Activated T-helper 1 cell treated with anti-CD3 and anti-CD28 coated beads, Interleukin-2, amount 50 U/mL, for 16 hours (primary cell): ENCODE measurements around the gene PLAU.
A peak's percentile ranks its signal among the peaks of the same experiment; 100 is the strongest.
"Not testable (repeated sequence)": the region's sequence is repeated elsewhere in the genome, so short reads cannot be mapped to it uniquely, and the experiment has no call there.

Source experiments
- DNase-seq, 2 donors: peaks; one replicate each; pipeline ENCODE4 v3.0.0-alpha.2; 2020; ENCODE audit warnings: low read depth in 1 of 2, low spot score in 1 of 2

Gene PLAU

DNA sequence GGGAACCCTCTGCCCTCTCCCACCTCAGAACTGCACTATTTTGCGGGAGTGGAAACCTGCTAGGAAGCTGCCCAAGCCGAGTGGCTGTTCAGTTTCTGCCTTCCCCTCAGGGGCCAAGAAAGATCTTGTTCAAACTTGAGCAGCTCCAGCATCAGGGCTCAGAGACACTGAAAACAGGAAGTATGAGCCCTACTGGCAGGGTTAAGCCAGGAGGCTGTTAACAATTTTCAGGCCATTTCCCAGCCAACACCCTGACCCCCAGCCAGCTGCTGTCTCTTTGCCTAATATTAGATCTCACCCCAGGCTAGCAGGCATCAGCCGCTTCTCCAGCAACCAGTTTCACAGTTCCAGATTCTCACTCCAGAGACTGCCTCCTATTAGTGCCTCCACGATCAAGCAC lies 9.2 kb downstream of the PLAU start:
- DNase-seq, result no peak

DNA sequence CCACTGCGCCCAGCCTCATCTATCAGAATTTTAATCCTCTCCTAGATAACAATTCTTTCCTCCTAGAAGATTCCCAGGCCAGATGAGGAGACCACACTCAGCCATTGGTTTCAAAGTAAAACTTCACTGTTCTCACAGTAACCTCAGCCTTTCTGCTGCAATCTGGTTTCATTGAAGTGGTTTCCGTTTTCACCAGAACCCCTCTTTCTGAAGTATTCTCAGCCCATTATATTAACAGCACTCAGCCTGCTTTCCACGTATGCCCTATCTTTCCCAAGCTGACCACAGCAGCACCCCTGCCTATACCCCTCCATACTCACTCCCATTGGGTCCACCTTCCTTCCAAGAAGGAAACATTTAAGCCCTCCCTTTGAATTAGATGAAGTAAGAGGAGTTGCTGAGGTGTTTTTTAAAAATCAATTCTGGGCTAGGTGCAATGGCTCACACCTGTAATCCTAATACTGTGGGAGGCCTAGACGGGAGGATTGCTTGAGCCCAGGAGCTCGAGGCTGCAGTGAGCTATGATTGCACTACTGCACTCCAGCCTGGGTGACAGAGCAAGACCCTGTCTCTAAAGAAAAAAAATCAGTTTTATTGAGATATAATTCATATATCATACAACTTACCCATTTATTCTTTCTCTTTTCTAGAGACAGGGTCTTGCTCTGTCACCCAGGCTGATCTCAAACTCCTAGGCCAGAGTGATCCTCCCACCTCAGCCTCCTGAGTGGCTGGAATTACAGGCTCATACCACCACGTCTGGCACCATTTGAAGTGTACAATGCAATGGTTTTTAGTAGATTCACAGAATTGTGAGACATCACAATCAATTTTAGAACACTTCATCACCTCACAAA lies 11.3 kb downstream of the PLAU start:
- DNase-seq, result no peak

DNA sequence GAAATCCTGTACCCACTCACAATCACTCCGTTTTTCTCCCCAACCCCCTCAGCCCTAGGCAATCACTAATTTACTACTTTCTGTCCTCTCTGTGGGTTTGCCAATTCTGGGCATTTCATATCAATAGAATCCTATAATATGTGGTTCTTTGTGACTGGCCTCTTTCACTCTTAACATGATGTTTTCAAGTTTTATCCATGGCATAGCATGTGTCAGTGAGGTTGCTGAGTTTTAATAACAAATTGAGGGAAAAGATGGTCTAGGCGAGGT lies 11.9 kb downstream of the PLAU start:
- no peak for DNase-seq

DNA sequence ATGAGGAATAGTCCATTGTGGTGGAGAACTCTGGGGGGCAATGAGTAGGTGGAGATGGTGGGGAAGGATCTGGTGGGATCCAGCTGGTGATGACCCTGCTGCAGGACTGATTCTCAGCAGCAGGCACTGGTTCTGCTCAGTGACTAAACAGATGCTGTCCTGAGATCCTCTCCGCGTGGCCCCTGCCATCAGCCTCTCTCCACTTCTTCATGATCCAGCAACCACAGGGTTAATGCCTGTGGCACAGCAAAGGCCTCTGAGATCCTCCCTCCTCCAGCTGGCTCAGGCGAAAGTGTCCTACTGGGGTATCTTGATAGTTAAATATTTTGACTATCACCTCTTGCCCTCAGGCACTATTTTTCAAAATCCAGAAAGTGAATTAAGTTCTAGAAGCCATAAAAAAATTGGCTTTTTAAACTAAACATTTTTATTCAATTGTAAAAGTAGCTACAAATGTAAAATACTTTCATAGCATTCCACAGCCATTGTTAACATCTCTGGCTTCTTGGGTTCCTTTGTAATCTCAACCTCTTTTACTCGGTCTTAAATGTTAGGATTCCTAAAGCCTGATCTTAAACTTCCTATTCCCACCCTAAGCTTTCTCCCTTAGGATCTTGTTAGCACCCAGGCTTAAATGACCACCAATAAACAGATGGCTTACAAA lies 13.1 kb downstream of the PLAU start:
- DNase-seq, result no peak

DNA sequence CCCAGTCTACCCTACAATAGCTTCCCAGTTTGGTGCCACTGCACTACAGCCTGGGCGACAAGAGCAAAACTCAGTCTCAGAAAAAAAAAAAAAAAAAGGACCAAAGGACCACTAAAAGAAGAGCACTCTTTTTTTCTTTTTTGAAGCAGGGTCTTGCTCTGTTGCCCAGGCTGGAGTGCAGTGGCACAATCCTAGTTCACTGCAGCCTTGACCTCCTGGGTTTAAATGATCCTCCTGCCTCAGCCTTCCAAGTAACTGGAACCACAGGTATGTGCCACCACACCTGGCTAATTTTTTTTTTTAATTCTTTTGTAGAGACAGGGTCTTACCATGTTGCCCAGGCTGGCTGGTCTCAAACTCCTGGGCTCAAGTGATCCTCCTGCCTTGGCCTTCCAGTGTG lies 14.0 kb downstream of the PLAU start:
- DNase-seq, result no peak

DNA sequence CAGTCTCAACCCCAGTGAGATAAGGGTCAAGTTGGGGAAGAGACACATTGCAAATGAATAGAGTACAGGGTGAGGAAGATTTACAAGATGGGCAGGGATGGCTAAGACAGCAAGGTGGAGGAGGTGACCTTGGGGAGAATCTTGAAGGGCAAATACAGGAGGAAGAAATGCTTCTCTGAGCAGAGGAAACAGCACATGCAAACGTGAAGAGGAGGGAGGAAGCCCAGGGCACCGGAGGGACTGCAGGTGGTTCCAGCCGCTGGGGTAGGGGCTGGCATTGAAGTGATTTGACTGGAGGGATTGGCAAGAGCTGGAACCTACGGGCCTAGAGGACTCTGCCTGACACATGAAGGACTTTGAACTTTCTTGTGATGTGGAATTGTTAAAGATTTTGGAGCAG lies 14.6 kb downstream of the PLAU start:
- no peak for DNase-seq

DNA sequence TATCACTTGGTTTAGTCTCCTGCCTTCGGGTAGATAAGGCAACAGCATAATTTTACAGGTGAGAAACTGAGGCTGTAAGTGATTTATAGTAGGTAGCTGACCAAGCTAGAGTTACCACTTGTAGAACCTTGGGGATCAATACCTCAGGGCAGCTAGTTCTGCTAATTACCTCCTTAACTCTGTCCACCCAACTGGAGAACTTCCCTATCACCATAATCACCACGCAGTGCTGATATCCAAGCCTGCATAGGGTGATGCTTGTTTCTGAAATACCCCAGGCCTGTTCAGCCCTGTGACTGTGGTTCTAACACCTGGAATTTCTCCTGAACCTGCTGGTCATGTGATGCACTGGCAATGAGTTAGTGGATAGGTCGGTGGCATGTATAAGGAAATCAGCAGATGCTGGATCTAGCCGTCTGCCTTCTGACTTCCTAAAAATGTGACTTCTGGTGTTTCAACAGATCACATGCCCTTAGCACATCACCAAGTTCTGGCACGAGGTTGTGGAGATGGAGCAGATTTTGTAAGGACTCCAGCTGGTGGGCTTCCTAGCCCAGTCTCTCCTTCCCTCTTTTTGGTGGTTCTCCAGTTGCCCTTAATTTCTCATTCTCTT lies 15.3 kb downstream of the PLAU start:
- no peak for DNase-seq

DNA sequence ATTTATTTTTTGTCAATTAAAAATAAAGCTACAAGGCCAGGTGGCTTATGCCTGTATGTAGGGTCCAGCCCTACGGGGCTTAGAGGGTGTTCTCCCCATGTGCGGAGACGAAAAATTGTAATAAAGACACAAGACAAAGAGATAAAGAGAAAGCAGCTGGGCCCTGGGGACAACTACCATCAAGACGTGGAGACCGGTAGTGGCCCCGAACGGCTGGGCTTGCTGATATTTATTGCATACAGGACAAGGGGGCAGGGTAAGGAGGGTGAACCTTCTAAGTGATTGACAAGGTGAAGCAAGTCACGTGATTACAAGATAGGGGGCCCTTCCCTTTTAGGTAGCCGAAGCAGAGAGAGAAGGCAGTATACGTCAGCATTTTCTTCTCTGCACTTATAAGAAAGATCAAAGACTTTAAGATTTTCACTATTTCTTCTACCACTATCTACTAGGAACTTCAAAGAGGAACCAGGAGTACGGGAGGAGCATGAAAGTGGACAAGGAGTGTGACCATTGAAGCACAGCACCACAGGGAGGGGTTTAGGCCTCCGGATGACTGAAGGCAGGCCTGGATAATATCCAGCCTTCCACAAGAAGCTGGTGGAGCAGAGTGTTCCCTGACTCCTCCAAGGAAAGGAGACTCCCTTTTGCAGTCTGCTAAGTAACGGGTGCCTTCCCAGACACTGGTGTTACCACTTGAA lies 19.8 kb downstream of the PLAU start:
- DNase-seq, result not testable (repeated sequence)

DNA sequence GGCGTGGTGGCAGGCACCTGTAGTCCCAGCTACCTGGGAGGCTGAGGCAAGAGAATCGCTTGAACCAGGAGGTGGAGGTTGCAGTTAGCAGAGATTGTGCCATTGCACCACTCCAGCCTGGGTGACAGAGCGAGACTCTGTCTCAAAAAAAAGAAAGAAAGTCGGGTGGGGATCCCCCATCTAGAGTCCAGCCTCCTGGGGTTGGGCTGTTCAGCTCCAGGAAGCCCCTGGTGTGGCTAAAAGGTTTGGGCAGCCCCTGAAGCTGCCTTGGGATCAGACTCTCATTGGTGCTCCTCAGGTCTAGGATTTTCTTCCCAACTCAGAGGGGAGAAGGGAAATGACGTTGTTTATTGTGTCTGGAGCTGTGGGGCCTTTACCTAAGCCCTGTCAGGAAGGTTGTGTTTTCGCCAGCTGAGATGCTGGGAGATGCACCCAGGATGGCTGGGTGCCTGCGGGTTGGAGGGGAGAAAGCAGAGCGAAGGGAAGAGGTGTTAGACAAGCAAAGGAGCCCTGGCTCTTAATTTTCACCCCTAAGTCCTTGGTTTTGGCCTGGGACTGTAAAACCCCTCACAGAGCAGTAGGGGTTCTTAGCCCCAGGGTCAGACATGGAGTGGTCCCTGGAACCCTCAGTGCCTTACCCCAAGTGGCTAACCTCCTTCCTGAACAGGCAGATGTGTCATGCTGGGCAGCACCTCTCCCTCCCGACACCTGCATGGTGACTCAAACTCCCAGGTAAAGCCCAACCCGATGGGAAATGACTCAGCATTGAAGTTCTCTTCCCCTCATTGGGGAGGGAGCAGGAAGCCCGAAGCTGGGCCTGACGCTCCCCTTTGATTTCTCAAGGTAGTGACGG lies 21.1 kb downstream of the PLAU start:
- DNase-seq, result peak; percentile 24 to 55

DNA sequence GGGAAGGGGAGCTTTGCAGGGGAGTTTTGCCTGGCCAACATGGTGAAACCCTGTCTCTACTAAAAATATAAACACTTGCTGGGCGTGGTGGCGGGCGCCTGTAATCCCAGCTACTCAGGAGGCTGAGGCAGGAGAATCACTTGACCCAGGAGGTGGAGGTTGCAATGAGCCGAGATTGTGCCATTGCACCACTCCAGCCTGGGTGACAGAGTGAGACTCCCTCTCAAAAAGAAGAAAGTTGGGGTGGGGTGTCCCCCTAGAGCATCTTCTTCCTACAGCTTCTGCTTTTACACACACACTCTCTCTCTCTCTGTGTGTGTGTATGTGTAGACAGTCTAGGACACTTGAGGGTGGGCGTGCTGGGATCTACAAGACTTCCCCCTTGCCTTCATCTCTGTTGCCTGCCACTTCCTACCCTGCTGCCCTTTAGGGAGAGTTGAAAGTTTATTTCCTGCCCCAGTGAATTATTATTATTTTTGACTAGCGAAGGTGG lies 21.7 kb downstream of the PLAU start:
- DNase-seq, result no peak

DNA sequence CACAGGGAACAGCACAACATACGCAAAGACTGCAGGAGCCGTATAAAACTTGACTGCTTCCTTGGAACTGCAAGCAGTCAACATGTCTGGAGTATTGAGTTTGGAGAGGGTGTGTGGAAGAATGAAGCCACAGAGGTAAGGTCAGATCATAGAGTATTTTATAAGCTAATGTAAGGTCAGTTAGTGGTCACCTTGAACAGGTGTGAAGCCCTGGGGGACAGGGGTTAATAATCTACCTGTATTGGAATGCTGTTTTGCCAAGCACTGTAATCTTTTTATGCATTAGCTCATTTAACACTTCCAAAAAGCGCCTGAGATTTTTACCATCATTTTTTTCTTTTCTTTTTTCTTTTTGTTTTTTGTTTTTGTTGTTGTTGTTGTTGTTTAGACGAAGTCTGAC lies 23.1 kb downstream of the PLAU start:
- no peak for DNase-seq

DNA sequence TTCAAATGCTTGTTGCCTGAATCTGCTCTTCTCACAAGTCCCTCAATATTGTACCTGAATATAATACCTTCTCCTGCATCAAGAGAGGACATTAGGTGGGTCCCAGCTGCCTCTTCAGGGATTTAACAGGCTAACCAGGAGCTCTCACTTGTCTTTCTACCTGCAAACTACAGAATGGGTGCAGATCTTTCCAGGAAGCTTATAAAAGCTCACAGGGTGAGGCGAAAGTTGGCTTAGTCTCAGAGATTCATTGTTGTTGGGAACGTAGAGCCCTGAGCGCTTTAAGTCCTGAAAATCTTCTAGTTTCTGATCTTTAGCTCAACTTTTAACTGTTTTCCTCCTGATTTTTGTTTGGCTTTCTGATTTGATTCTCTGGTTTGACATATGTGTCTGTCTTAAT lies 25.0 kb downstream of the PLAU start:
- DNase-seq, result no peak

DNA sequence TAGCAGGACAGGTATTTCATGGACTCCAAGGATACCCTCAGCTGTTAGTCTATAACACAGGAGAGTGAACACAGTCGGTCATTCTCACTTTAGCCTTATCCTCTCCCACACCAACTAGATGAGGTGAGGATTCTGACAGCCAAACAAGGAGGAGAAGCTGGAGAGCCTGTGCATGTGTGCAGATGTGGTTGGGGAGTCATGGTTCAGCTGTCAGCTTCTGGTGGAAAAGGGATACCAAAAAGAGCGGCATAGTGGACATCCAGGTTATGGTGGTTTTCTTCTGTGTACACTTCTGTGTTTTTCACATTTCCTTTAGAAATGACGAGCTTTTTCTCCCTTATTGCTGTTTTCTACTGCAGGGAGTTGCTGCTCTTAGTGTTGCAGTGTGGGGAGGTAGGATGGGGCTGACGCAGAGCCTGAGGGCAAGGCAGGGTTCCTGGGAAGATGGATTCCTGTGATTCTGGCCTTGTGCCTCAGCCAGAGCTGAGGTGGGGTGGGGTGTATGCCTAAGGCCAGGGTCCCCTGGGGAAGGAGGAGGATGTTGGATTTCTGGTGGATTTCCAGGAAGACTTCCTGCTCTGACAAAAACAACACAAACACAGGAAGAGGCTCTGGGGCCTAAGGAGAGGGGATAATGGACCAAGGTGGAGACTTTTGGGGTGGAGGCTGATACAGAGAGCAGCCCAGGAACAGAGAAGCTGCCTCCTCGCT lies 26.6 kb downstream of the PLAU start:
- no peak for DNase-seq

DNA sequence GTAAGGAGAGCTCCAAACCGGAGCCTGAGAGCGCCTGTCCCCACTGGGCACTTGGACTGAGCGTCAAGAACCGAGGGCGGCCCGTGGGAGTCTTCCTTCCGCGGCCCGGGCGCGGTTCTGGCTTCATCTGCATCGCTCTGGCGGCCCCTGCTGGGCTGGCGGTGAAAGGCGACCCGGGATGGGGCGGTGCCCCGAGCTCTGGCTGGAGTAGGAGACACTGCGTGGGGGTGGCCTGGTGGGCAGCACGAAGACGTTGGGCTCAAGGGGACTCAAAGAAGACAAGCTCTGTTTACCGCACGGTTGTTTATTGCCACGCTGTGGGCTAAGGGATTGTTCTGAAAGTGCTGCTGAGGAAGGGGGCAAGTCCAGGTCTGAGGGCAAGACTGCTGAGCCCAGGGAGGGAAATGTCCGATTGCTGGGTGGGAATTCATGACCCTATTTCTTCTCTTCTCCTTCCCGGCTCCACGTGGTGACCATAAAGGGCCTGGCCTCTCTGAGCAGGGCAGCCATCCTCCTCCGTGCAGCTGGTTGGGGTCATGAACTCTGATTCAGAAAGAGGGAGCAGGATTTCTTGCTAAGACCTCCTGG lies 29.8 kb downstream of the PLAU start:
- peak; percentile 71 to 74 for DNase-seq

DNA sequence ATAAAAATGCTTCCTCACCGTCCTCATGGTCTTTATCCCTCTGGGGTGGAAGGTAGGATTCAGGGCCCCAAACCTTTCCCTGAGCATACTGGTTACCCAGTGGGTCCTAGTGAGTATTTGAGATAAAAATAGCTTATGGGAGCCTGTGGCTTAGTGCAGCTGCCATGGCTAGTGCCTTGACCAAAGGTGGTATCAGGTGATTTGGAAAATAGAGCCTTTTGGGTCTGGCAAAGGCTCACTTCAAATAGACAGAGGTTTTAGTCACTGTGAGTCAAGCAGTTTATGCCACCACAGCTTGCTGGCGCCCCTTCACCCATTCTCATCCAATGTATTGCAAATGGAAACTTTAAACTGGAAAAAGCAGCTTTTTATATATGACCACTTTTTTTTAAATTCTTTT lies 30.4 kb downstream of the PLAU start:
- no peak for DNase-seq

DNA sequence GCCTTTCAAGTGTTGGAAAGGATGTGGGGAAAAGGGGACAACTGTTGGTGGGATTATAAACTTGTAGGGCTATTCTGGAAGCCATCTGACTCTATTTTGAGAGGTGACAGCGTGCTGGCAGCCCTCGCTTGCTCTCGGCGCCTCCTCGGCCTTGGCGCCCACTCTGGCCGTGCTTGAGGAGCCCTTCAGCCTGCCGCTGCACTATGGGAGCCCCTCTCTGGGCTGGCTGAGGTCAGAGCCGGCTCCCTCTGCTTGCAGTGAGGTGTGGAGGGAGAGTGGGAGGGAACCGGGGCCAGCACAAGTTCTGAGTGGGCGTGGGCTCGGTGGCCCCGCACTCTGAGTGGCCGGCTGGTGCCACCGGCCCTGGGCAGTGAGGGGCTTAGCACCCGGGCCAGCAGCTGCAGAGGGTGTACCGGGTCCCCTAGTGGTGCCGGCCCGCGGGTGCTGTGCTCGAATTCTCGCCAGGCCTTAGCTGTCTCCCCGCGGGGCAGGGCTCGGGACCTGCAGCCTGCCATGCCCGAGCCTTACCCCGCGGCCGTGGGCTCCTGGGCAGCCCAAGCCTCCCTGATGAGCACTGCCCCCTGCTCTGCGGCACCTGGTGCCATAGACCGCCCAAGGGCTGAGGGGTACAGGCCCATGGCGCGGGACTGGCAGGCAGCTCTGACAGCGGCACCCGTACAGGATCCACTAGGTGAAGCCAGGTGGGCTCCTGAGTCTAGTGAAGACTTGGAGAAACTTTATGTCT lies 33.6 kb downstream of the PLAU start:
- DNase-seq, result no peak

DNA sequence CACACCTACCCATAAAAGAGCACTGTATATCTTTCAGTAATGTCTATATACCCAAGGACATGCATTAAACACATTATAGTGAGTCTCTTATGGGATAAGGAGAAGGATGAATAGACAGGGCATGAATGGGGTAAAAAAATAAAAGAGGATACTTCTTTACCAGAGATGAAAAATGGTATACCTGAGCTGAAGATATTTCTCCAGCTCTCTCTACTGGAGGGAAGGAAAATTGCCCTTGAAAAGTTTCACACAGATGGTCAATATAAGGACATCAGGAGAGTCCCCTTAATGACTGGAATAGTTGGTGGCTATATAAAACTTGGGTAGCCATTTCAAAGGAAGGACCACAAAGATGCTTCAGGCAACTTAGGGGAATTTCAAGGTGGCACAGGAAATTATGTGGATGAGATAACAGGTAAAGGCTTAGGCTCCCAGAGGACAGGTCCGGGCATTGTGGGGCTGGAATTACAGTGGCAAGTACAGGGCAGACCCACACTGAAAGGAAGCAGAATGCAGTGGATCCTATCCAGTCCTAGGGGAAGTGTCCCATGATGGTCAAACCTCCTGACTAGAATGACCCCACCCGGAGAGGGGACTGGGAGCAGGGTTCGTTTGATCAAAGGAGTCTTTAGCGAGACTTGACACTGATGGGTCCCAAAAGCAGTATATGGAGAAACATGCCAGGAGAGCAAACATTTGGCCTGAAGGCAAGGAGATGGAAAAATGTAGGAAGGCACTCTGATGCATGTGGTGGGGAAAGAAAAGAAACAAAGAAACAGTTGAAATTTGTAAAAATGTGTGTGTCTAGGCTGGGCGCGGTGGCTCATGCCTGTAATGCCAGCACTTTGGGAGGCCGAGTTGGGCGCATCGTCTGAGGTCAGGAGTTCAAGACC lies 35.6 kb downstream of the PLAU start:
- no peak for DNase-seq

DNA sequence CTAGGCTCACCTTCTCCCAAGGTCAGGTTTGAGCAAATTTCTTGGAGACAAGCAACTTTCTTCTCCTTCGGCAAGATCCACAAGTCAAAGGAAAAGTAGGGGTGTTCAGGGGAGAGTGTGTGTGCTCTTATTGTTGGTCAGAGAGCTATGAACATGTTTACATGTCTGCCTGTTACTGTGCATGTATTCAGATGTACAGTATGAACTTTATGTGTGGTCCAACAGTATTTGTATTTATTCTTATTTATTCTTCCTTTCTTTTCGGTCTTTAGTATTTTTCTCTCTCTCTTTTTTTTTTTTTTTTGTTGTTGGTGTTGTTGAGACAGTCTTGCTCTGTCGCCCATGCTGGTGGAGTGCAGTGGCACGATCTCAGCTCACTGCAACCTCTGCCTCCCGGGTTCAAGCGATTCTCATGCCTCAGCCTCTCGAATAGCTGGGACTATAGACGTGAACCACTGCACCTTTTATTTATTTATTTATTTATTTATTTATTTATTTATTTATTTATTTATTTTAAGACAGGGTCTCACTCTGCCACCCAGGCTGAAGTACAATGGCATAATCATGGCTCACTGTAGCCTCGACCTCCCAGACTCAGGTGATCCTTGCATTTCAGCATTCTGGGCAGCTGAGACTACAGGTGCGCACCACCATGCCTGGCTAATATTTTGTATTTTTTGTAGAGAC lies 38.2 kb downstream of the PLAU start:
- DNase-seq, result no peak
